WERI-Rb-1 (cell line): ENCODE measurements around the gene VPS35L.

Experiments used
- DNase-seq: peaks from one replicate; pipeline ENCODE4 v3.0.0-alpha.2; 2020
- H3K27ac ChIP-seq: fragments of 250-450 bp; sonication (Bioruptor Pico); 2 replicates; pipeline ENCODE4 v1.5.1; 2020; ENCODE audit warnings: mild to moderate bottlenecking, moderate library complexity
- H3K27me3 ChIP-seq: fragments of 250-450 bp; sonication (Bioruptor Pico); 2 replicates; pipeline ENCODE4 v1.5.1; 2021; ENCODE audit warnings: mild to moderate bottlenecking, low read depth, moderate library complexity; ENCODE audit not compliant: insufficient read depth, severe bottlenecking
- H3K36me3 ChIP-seq: fragments of 250-450 bp; sonication (Bioruptor Pico); 2 replicates; pipeline ENCODE4 v1.5.1; 2020; ENCODE audit warnings: mild to moderate bottlenecking, moderate library complexity
- H3K4me3 ChIP-seq: 2 replicates; pipeline ENCODE4 v1.5.1; 2011; ENCODE audit warnings: low read depth, mild to moderate bottlenecking, control low read depth, low read length
- H3K9me3 ChIP-seq: fragments of 250-450 bp; sonication (Bioruptor Pico); 2 replicates; pipeline ENCODE4 v1.5.1; 2021; ENCODE audit warnings: mild to moderate bottlenecking, moderate library complexity; ENCODE audit not compliant: severe bottlenecking
- TF ChIP-seq, protein P1 (sequence below): IDR thresholded peaks from 2 replicates; pipeline ENCODE4 v1.5.1; 2011; ENCODE audit warnings: low read depth, mild to moderate bottlenecking, control low read depth, inconsistent platforms, low read length

The VPS35L gene

DNA sequence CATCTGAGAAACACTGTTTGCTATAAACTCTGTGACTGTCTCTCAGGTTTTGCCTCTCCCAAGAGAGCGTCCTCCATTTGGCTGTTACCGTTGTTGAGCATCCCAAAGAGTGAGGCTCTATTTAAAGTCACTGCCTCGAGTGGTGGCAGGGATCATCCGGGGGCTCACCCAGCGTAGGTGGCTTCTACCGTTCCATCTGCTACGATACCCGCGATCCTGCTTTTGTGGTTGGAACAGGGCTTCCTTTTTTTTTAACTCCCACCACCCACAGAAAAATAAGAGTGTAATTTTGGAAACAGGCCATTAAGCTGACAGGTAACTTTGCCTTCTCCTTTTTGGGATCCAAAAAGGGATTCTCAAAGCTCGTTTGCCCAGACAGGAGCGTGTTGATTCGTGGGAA lies 126.1 kb downstream of the VPS35L start:
- Histone ChIP-seq H3K9me3 (no peaks in the 10 kb centered on the region), H3K27me3 (no peaks in the 10 kb centered on the region), H3K4me3 (no peak overlapping the region), H3K27ac (no peak overlapping the region), H3K36me3 (peaks cover 25% of the 10 kb centered on the region)
- DNase-seq, result no peak
- TF ChIP-seq, protein P1, sequence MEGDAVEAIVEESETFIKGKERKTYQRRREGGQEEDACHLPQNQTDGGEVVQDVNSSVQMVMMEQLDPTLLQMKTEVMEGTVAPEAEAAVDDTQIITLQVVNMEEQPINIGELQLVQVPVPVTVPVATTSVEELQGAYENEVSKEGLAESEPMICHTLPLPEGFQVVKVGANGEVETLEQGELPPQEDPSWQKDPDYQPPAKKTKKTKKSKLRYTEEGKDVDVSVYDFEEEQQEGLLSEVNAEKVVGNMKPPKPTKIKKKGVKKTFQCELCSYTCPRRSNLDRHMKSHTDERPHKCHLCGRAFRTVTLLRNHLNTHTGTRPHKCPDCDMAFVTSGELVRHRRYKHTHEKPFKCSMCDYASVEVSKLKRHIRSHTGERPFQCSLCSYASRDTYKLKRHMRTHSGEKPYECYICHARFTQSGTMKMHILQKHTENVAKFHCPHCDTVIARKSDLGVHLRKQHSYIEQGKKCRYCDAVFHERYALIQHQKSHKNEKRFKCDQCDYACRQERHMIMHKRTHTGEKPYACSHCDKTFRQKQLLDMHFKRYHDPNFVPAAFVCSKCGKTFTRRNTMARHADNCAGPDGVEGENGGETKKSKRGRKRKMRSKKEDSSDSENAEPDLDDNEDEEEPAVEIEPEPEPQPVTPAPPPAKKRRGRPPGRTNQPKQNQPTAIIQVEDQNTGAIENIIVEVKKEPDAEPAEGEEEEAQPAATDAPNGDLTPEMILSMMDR, result no peak

DNA sequence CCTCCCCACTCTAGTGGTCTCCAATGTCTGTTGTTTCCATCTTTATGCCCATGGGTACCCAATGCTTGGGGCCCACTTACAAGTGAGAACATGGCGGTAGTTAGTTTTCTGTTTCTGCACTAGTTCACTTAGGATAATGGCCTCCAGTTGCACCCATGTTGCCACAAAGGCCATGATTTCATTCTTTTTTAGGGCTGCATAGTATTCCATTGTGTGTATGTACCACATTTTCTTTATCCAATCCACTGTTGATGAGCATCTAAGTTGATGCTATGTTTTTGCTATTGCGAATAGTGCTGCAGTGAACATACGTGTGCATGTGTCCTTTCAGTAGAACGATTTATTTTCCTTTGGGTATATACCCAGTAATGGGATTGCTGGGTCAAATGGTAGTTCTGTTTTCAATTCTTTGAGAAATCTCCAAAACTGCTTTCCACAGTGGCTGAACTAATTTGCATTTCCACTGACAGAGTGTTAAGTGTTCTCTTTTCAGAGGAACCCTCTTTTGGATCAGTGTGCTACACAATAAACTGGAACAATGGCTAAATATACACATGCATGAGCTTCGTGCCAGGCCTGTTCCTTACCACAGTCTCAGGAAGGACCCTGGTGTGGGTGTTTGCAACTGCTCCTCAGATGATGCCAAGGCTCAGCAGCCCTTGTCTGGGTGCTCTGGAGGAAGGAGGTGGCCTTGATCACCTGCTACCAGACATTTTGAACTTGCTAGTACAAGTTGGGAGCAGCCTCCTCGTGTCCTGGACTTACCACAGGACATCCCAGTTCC lies 128.1 kb downstream of the VPS35L start:
- Histone ChIP-seq H3K27ac (no peak overlapping the region), H3K36me3 (peaks cover 30% of the 10 kb centered on the region), H3K27me3 (no peaks in the 10 kb centered on the region), H3K4me3 (no peak overlapping the region), H3K9me3 (no peaks in the 10 kb centered on the region)
- DNase-seq, result no peak
- TF ChIP-seq, protein P1, result no peak

DNA sequence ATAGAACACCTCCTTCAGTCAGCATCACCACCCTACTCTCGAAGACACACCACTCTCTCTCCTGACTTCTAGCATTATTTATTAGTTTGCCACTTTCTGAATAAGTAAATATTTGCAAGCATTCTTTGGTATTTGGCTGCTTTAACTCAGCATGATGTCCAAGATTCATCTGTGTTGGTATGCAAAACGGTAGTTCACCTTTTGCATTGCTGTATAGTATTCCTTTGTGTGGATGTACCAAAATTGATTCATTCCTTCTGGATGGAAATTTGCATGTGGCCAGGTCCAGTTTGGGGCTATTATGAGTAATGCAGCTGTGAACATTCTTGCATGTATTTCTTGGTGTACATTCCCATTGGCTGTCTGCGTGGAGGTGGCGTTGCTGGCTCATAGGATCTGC lies 129.7 kb downstream of the VPS35L start:
- no peak overlapping the region for H3K4me3 ChIP-seq
- TF ChIP-seq, protein P1, result no peak
- no peaks in the 10 kb centered on the region for H3K9me3 ChIP-seq
- H3K27me3 ChIP-seq, result no peaks in the 10 kb centered on the region
- H3K27ac ChIP-seq, result no peak overlapping the region
- peaks cover 30% of the 10 kb centered on the region for H3K36me3 ChIP-seq
- no peak for DNase-seq

DNA sequence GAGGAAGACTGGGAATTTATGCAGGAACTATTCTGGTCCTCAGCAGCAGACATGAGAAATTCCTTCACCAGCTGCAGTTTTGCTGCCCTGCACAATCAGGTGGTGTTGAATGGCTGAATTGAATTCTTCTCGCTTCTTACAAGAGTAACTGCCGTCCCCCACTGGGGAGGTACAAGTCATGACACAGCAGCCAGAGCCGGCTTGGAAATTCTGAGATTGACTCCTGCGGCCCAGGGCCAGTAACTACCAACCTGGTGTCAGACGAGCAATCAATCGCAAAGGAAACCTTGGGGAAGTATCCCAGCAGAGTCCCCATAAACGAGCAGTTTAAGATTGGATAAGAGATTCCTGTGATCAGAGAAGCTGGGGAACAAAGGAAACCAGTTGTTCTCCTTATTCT lies 131.8 kb downstream of the VPS35L start:
- H3K27ac ChIP-seq, result no peak overlapping the region

DNA sequence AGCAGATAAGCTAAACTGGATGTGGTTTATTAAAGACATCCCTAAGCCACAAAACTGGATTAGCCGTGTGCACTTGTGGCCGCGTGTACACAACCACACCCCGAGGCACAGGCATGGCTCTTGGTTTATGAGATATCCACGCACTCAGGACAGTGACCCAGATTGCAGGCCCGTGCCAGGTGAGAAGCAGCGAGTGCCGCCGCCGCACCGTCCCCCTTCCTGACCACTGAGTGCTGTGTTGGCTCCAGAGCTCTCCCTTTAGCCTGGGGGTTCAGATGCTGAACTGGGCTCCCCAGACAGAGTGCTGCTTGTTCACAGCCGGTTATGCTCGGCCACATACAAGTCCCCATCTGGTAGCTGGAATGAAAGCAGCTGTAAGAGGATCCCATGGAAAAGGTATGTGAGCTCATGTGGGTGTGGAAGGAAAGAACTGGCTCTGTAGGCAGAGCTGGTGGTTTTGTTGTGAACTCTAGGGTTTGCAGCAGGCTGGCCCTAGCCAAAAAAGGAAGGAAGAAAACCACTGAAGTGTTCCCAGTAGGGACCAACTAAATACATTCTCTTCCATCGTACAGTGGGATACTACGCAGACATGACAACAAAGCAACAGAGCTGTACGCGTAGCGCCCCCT lies 133.0 kb downstream of the VPS35L start:
- Histone ChIP-seq H3K27ac (no peak overlapping the region), H3K27me3 (no peaks in the 10 kb centered on the region), H3K4me3 (no peak overlapping the region), H3K36me3 (peaks cover 31% of the 10 kb centered on the region), H3K9me3 (no peaks in the 10 kb centered on the region)
- TF ChIP-seq, protein P1, result no peak
- no peak for DNase-seq

More for the DNA sequence above, 131.8 kb downstream of the VPS35L start:
- Histone ChIP-seq H3K9me3 (no peaks in the 10 kb centered on the region), H3K27me3 (no peaks in the 10 kb centered on the region), H3K4me3 (no peak overlapping the region), H3K36me3 (peaks cover 34% of the 10 kb centered on the region)
- no peak for DNase-seq
- TF ChIP-seq, protein P1, result no peak
